NCI-H1417 (cell line): Measurements from ENCODE around the gene TMEM135.
"Not testable (repeated sequence)": the region's sequence is repeated elsewhere in the genome, so short reads cannot be mapped to it uniquely, and the experiment has no call there.

Experiments used
- DNase-seq, 3 experiments: peaks; one replicate each; lab custom pipeline; 2025; lab: John Stamatoyannopoulos, UW

Gene TMEM135

GRCh38 chr11:87258171-87258833 is 220.6 kb downstream of the TMEM135 start:
- no peak for DNase-seq

- DNase-seq = peak in 2 of 3 experiments; percentile 26 to 39
These were observed 222.0 kb downstream of the TMEM135 start for GRCh38 chr11:87259736-87260135.

GRCh38 chr11:87260811-87261210 is 223.1 kb downstream of the TMEM135 start:
- DNase-seq = no peak

DNA sequence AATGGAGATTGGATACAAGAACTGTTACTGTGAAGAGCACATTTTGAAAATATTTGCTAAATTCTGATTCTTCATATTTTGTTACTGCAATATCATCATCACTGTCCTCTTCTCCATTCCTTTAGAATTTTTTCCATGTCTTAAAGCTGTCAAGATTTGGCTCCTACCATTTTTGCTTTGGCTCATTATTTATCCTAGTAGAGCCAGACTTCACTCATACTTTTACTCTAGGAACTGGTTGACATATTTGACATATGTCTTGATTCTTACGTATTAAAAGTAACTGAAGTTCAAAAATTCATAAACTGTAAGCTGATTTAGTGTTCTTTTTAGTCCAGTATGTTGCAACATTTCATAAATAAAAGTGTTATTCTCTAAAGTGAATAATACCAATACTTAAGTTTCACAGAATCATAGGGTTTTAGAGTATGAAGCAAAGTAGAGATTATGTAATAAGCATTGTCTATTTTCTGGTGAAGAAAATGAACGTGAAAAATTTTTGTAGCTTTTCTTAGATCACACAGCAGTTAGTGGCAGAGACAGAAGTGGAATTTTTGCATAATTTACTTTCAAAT is 225.6 kb downstream of the TMEM135 start:
- no peak for DNase-seq

DNA sequence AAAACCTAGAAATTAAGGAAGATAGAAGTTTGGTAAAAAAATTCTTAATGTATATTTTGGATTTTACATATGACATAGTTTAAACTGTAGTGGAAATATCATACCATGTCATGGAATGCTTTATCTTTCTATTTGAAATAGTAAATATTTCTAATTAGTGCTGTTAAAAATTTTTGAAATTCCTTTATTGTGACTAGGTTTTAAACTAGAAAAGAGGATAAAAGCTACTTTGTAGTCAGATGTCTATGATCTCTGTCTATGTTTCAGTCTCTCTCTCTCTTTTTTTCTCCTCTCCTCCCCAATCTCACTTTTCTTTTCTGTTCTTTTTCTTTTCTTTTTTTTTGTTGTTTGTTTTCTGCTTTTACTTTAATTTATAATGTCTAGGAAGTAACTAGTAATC is 226.2 kb downstream of the TMEM135 start:
- no peak for DNase-seq

DNA sequence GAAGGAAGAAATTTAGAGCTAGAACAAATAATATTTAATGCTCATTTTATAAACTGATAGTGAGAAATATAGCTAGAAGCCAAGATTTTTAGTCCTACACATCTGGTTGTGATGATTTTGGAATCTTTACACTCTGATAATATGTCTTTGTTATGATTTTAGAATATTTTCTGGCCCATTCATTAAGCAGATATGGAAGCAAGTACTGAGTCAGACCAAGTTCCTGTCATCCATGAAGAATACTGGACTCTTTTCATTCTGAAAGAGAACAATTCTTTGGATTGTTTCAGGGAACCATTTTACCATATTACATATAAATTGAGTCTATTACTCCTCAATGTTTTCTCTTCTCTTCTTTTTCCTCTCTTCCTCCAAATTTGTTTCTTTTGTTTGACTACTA is 227.4 kb downstream of the TMEM135 start:
- DNase-seq = no peak

- DNase-seq = no peak
These were observed 228.2 kb downstream of the TMEM135 start for GRCh38 chr11:87265979-87266378.

GRCh38 chr11:87266751-87267150 is 229.0 kb downstream of the TMEM135 start:
- peak in 1 of 3 experiments; percentile 30 for DNase-seq

GRCh38 chr11:87271951-87272350 is 234.2 kb downstream of the TMEM135 start:
- DNase-seq = not testable (repeated sequence)

- no peak for DNase-seq
These were observed 237.4 kb downstream of the TMEM135 start for GRCh38 chr11:87275176-87275575.

- no peak for DNase-seq
These were observed 242.4 kb downstream of the TMEM135 start for GRCh38 chr11:87280143-87280542.

GRCh38 chr11:87281496-87281895 is 243.8 kb downstream of the TMEM135 start:
- peak in 1 of 3 experiments; percentile 36 for DNase-seq

DNA sequence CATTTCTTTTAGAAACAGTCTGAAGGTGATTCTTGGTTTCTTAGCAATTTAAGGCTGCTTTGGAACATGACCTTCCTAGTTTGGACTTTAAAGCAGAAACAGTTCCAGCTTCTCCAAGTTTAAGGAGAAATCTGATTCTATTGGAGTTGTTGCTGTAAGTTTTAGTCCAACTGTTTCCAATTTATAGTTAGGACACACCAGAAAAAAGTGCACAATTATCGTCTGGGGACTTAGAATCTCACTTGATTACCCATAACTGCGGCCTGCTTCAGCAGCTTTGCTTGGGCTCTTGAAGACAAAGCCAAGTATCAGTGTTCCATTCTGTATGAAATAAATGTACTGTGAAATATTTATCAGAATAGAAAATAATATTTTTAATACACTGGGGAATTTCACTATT is 246.6 kb downstream of the TMEM135 start:
- DNase-seq = no peak

DNA sequence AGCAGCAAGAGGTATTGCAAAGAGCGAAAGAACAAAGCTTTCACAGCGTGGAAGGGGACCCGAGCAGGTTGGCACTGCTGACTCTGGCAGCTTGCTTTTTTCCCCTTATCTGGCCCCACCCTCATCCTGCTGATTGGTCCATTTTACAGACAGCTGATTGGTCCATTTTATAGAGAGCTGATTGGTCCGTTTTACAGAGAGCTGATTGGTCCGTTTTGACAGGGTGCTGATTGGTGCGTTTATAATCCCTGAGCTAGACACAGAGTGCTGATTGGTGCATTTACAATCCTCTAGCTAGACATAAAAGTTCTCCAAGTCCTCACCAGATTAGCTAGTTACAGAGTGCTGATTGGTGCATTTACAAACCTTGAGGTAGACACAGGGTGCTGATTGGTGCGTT is 247.9 kb downstream of the TMEM135 start:
- not testable (repeated sequence) for DNase-seq

- DNase-seq = no peak
These were observed 248.6 kb downstream of the TMEM135 start for GRCh38 chr11:87286338-87286737.

DNA sequence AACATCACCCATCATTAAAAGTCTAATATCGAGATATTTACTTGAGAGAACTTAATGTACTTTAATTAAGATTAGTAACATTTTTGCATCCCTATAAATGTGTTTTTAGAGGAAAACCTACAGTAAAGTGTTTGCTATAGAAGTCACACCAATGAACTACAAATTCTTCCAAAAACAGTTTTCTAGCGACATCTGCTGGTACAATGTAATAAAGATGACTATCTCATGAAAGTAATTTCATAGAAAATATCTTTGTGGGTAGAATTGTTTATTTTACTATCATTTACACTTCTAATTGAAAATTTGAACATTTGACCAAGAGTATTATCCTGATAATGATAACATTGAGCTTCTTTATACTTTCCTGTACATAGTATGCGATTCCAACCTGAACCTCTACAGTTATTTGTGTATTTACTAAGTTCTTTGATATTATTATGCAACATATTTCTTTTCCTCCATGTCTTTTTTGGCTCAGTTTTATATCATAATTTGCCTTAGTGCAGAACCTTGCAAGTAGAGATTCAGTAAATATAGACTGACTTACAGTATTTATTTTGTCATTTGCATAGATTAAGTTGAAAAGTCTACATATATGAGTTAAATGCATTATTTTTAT is 252.7 kb downstream of the TMEM135 start:
- peak; percentile 23 to 84 (median 73) for DNase-seq

DNA sequence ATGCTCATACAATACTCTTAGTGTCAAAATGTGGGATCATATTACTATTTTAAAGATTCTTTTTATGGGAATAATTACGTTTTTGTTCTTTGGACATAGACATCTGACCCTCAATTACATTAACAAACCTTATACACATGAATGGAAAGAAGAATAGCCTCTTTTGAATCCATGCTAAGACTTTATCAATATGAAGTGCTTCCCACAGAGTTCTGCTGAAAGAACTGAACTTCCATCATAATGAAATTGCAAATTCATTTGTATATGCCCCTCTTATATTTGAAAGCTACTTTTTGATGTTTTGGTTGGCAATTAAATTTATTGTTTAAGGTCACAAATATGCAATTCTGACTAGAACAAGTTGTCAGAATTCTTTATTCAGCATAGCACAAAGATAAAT is 254.9 kb downstream of the TMEM135 start:
- DNase-seq = no peak

- DNase-seq = peak; percentile 9 to 75 (median 73)
These were observed 257.5 kb downstream of the TMEM135 start for GRCh38 chr11:87295237-87295636.

GRCh38 chr11:87296627-87297026 is 258.9 kb downstream of the TMEM135 start:
- no peak for DNase-seq

- DNase-seq = peak in 2 of 3 experiments; percentile 13 to 67
These were observed 260.4 kb downstream of the TMEM135 start for GRCh38 chr11:87298155-87298554.

- no peak for DNase-seq
These were observed 261.3 kb downstream of the TMEM135 start for GRCh38 chr11:87299041-87299481.

GRCh38 chr11:87300640-87301380 is 263.1 kb downstream of the TMEM135 start:
- DNase-seq = no peak
